Fibroblast of upper back skin (primary cell): Measurements from ENCODE around the gene GRHL1.
"Not testable (repeated sequence)": the region's sequence is repeated elsewhere in the genome, so short reads cannot be mapped to it uniquely, and the experiment has no call there.

Experiments used
- DNase-seq: peaks from one replicate; pipeline ENCODE4 v3.0.0-alpha.2; 2013

The GRHL1 gene

GRCh38 chr2:10012366-10012962, 61.0 kb downstream of the GRHL1 start:
- not testable (repeated sequence) for DNase-seq

GRCh38 chr2:10012963-10013461, 61.5 kb downstream of the GRHL1 start:
- no peak for DNase-seq

- DNase-seq: not testable (repeated sequence)
Measured at GRCh38 chr2:10013651-10014417, 62.3 kb downstream of the GRHL1 start.

- DNase-seq: no peak
Measured at GRCh38 chr2:10014418-10015190, 63.1 kb downstream of the GRHL1 start.

- not testable (repeated sequence) for DNase-seq
Measured at GRCh38 chr2:10015376-10015989, 64.0 kb downstream of the GRHL1 start.

GRCh38 chr2:10016001-10016801, 64.7 kb downstream of the GRHL1 start:
- DNase-seq: no peak

GRCh38 chr2:10016802-10017258, 65.3 kb downstream of the GRHL1 start:
- DNase-seq: no peak

- DNase-seq: no peak
Measured at GRCh38 chr2:10017313-10017941, 65.9 kb downstream of the GRHL1 start.

GRCh38 chr2:10019174-10019573, 67.7 kb downstream of the GRHL1 start:
- DNase-seq: no peak

GRCh38 chr2:10019602-10020400, 68.3 kb downstream of the GRHL1 start:
- DNase-seq: no peak

GRCh38 chr2:10022041-10022421, 70.5 kb downstream of the GRHL1 start:
- DNase-seq: no peak

- DNase-seq: no peak
Measured at GRCh38 chr2:10022445-10022844, 71.0 kb downstream of the GRHL1 start.

- no peak for DNase-seq
Measured at GRCh38 chr2:10022966-10023662, 71.6 kb downstream of the GRHL1 start.

GRCh38 chr2:10026940-10027569, 75.6 kb downstream of the GRHL1 start:
- DNase-seq: no peak

- DNase-seq: no peak
Measured at GRCh38 chr2:10027660-10028330, 76.3 kb downstream of the GRHL1 start.

- no peak for DNase-seq
Measured at GRCh38 chr2:10028407-10028987, 77.0 kb downstream of the GRHL1 start.

GRCh38 chr2:10028988-10029874, 77.7 kb downstream of the GRHL1 start:
- no peak for DNase-seq

- no peak for DNase-seq
Measured at GRCh38 chr2:10029875-10030223, 78.4 kb downstream of the GRHL1 start.
